ENCODE measurements around the gene LRRC3C.

DNA sequence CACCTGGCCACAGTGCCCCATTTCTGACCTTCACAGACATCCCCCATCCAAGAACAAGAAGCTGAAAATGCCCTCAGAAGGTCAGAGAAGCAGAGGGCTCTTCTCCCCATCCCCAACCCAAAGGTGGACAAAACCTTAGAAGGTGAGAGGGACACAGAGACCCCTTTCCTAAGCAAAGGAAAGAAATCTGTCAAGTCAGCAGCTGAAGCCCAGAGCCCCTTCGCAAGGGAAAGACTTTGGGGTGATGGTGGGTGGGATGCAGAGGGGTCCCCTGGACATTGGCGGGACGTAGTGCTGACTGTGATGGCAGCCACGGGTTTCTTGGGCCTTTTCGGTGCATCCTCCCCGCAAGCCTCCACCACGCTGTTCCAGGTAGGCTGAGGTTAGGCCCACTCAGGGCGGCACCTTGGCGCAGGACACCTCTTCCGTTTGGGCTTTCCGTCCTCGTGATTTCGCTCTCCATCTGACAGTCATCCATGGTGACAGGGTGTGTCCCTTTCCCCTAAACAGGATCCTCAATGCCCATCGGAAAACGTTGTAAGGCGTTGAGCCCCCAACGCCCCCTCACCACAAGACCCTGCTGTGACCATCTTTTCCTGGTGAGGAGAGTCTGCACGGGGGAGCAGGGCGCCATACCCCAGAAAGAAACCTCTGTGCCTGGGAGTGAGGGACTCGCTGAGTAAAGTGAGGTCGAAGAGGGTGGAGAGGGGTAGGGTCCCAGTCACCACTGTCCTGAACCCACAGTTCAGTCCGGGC is 24.6 kb downstream of the LRRC3C start:
- TF ChIP-seq, protein P1, sequence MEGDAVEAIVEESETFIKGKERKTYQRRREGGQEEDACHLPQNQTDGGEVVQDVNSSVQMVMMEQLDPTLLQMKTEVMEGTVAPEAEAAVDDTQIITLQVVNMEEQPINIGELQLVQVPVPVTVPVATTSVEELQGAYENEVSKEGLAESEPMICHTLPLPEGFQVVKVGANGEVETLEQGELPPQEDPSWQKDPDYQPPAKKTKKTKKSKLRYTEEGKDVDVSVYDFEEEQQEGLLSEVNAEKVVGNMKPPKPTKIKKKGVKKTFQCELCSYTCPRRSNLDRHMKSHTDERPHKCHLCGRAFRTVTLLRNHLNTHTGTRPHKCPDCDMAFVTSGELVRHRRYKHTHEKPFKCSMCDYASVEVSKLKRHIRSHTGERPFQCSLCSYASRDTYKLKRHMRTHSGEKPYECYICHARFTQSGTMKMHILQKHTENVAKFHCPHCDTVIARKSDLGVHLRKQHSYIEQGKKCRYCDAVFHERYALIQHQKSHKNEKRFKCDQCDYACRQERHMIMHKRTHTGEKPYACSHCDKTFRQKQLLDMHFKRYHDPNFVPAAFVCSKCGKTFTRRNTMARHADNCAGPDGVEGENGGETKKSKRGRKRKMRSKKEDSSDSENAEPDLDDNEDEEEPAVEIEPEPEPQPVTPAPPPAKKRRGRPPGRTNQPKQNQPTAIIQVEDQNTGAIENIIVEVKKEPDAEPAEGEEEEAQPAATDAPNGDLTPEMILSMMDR (conservative IDR thresholded peaks at IDR 0.05; ENCODE audit: low read depth, low read length): no peak
- TF ChIP-seq EZH2 (IDR thresholded peaks at IDR 0.05; ENCODE audit: borderline replicate concordance, low read depth, low read length, poor library complexity, severe bottlenecking): no peak

Data from A673 (cell line).